H1 (cell line): ENCODE results near the gene INO80C. TPM values are rescaled to one million over a fixed set of nuclear protein-coding genes. Genes with fewer than 3 reads are reported as not detected.

ENCODE experiments used
- CTCF ChIA-PET: fragments of 300-600 bp; sonication (Branson Sonifier 250); formaldehyde crosslinking; loops from one replicate; lab custom pipeline; 2021; ENCODE audit not compliant: partially characterized antibody; lab: Charles Lee
- POLR2A ChIA-PET: fragments of 300-600 bp; sonication (Branson Sonifier 250); formaldehyde crosslinking; loops from one replicate; lab custom pipeline; 2021; ENCODE audit warnings: inconsistent platforms; ENCODE audit not compliant: partially characterized antibody; lab: Charles Lee
- DNase-seq, 2 experiments: peaks; one replicate each; pipeline versions ENCODE4 v3.0.0 to v3.0.0-alpha.2; 2010 to 2022; ENCODE audit warnings: low spot score in 2 of 2, low read depth in 1 of 2, mixed read lengths in 1 of 2
- FAIRE-seq: peaks from 2 replicates; lab custom pipeline; 2011; peaks lifted over from hg19 to GRCh38; lab: Jason Lieb, UNC
- H2AFZ ChIP-seq: 2 replicates; pipeline ENCODE4 v1.8.1; 2012; ENCODE audit warnings: low read length, inconsistent platforms
- H2AK5ac ChIP-seq: 2 replicates; pipeline ENCODE4 v1.6.1; 2013; ENCODE audit warnings: low read depth, low read length
- H2BK120ac ChIP-seq: replicated peaks from 2 replicates; pipeline ENCODE3; 2013; ENCODE audit warnings: low read depth, low read length, inconsistent platforms
- H2BK12ac ChIP-seq: 2 replicates; pipeline ENCODE4 v1.6.1; 2013; ENCODE audit warnings: low read depth, low read length
- H2BK15ac ChIP-seq: 2 replicates; pipeline ENCODE4 v1.6.1; 2013; ENCODE audit warnings: low read length
- H2BK20ac ChIP-seq: 2 replicates; pipeline ENCODE4 v1.6.1; 2013; ENCODE audit warnings: low read length
- H2BK5ac ChIP-seq: 2 replicates; pipeline ENCODE4 v1.6.1; 2013; ENCODE audit warnings: low read depth, low read length
- H3K14ac ChIP-seq: 2 replicates; pipeline ENCODE4 v1.6.1; 2013; ENCODE audit warnings: inconsistent platforms; ENCODE audit not compliant: insufficient read length
- H3K18ac ChIP-seq: 2 replicates; pipeline ENCODE4 v1.6.1; 2013; ENCODE audit warnings: low read length; ENCODE audit errors: extremely low read depth
- H3K23ac ChIP-seq: 2 replicates; pipeline ENCODE4 v1.6.1; 2013; ENCODE audit warnings: inconsistent platforms; ENCODE audit not compliant: insufficient read length
- H3K23me2 ChIP-seq: 2 replicates; pipeline ENCODE4 v1.6.1; 2013; ENCODE audit warnings: low read depth, low read length
- H3K27ac ChIP-seq: 2 replicates; pipeline ENCODE4 v1.6.1; 2011; ENCODE audit warnings: low read depth, low read length, inconsistent platforms
- H3K27me3 ChIP-seq, 4 experiments: replicated peaks in 1 of 4; 1 replicate in 1 of 4; 2 replicates in 3 of 4; pipeline versions ENCODE4 v1.6.1 to v1.8.1; 2011 to 2013; ENCODE audit warnings: low read length in 3 of 4, mild to moderate bottlenecking in 3 of 4, inconsistent platforms in 2 of 4, mixed read lengths in 2 of 4, moderate library complexity in 1 of 4; ENCODE audit not compliant: control insufficient read depth in 3 of 4, insufficient read depth in 3 of 4; ENCODE audit errors: extremely low read depth in 1 of 4
- H3K36me3 ChIP-seq, 4 experiments: 2 replicates each; pipeline versions ENCODE4 v1.6.1 to v1.8.1; 2011 to 2013; ENCODE audit warnings: mild to moderate bottlenecking in 4 of 4, low read length in 3 of 4, moderate library complexity in 2 of 4, control low read depth in 1 of 4, inconsistent platforms in 1 of 4; ENCODE audit not compliant: insufficient read depth in 4 of 4, control insufficient read depth in 2 of 4
- H3K4ac ChIP-seq: replicated peaks from 2 replicates; pipeline ENCODE3; 2013; ENCODE audit warnings: low read length, low read depth, mixed read lengths, inconsistent platforms; ENCODE audit not compliant: insufficient read length
- H3K4me1 ChIP-seq, 4 experiments: replicated peaks in 1 of 4; 1 replicate in 1 of 4; 2 replicates in 3 of 4; pipeline versions ENCODE4 v1.6.1 to v1.8.1; 2011 to 2013; ENCODE audit warnings: low read length in 3 of 4, inconsistent platforms in 2 of 4, mixed read lengths in 1 of 4; ENCODE audit not compliant: insufficient read depth in 4 of 4, control insufficient read depth in 3 of 4
- H3K4me2 ChIP-seq, 2 experiments: 2 replicates each; pipeline versions ENCODE4 v1.6.1 to v1.8.1; 2011 to 2013; ENCODE audit warnings: low read depth in 2 of 2, low read length in 2 of 2, control low read depth in 1 of 2, inconsistent platforms in 1 of 2, mild to moderate bottlenecking in 1 of 2; ENCODE audit not compliant: insufficient read depth in 1 of 2
- H3K4me3 ChIP-seq, 4 experiments: fragments of 200-600, 300-600 bp in 1 of 4; sonication (generic), shearing (Covaris generic), sonication (Bioruptor Twin) in 1 of 4; 2 replicates each; pipeline versions ENCODE4 v1.5.1 to v1.8.1; 2011 to 2016; ENCODE audit warnings: low read length in 4 of 4, low read depth in 3 of 4, control low read depth in 2 of 4, inconsistent platforms in 2 of 4, mild to moderate bottlenecking in 2 of 4, mixed read lengths in 1 of 4, moderate library complexity in 1 of 4; ENCODE audit not compliant: insufficient read depth in 2 of 4; ENCODE audit errors: extremely low read depth in 1 of 4
- H3K56ac ChIP-seq: replicated peaks from 2 replicates; pipeline ENCODE3; 2013; ENCODE audit warnings: low read depth, mild to moderate bottlenecking, mixed read lengths, low read length, inconsistent platforms; ENCODE audit not compliant: insufficient read length
- H3K79me1 ChIP-seq: 2 replicates; pipeline ENCODE4 v1.6.1; 2013; ENCODE audit warnings: low read depth, low read length, control low read depth
- H3K79me2 ChIP-seq, 2 experiments: 2 replicates each; pipeline versions ENCODE4 v1.6.1 to v1.8.1; 2012 to 2013; ENCODE audit warnings: low read length in 2 of 2, mild to moderate bottlenecking in 2 of 2, inconsistent platforms in 1 of 2; ENCODE audit not compliant: insufficient read depth in 2 of 2, control insufficient read depth in 1 of 2
- H3K9ac ChIP-seq, 4 experiments: replicated peaks in 1 of 4; 1 replicate in 1 of 4; 2 replicates in 3 of 4; pipeline versions ENCODE4 v1.6.1 to v1.8.1; 2011 to 2013; ENCODE audit warnings: low read depth in 3 of 4, low read length in 3 of 4, control low read depth in 2 of 4, mild to moderate bottlenecking in 2 of 4, moderate library complexity in 2 of 4, inconsistent platforms in 1 of 4; ENCODE audit errors: extremely low read depth in 1 of 4
- H3K9me3 ChIP-seq, 2 experiments: 2 replicates each; pipeline versions ENCODE4 v1.6.1 to v1.8.1; 2012 to 2013; ENCODE audit warnings: mild to moderate bottlenecking in 2 of 2, moderate library complexity in 2 of 2, control low read depth in 1 of 2, inconsistent platforms in 1 of 2, low read depth in 1 of 2, low read length in 1 of 2, mixed read lengths in 1 of 2; ENCODE audit not compliant: insufficient read depth in 2 of 2
- H4K20me1 ChIP-seq, 2 experiments: replicated peaks in 1 of 2; 2 replicates each; pipeline versions ENCODE3 to v1.8.1; 2011 to 2013; ENCODE audit warnings: inconsistent platforms in 2 of 2, low read length in 2 of 2, mild to moderate bottlenecking in 1 of 2; ENCODE audit not compliant: insufficient read depth in 2 of 2, control insufficient read depth in 1 of 2
- H4K5ac ChIP-seq: 2 replicates; pipeline ENCODE4 v1.6.1; 2013; ENCODE audit warnings: low read length, low read depth, mixed read lengths, inconsistent platforms; ENCODE audit not compliant: insufficient read length
- H4K8ac ChIP-seq: 2 replicates; pipeline ENCODE4 v1.8.0; 2013; ENCODE audit warnings: mild to moderate bottlenecking, moderate library complexity, low read length, inconsistent platforms; ENCODE audit not compliant: insufficient read depth; ENCODE audit errors: extremely low read depth
- H4K91ac ChIP-seq: replicated peaks from 2 replicates; pipeline ENCODE3; 2013; ENCODE audit warnings: low read length, mixed read lengths, inconsistent platforms; ENCODE audit not compliant: insufficient read length
- NRF1 ChIP-seq: IDR thresholded peaks from 2 replicates; pipeline ENCODE4 v1.6.1; 2011; ENCODE audit warnings: mild to moderate bottlenecking, low read depth, low read length, improper control_type of control experiment
- TAF7 ChIP-seq: optimal IDR thresholded peaks from 2 replicates; pipeline ENCODE3; 2011; ENCODE audit warnings: low read depth, mild to moderate bottlenecking, inconsistent platforms, low read length, moderate library complexity, borderline replicate concordance
- WGBS, 2 experiments: shearing (Covaris generic) in 1 of 2; methylation state at CpG; one replicate each; pipeline versions ENCODE4 v1.1.6 to v1.1.7; 2013 to 2015; ENCODE audit warnings: low lambda C conversion rate in 2 of 2, mixed read lengths in 2 of 2, inconsistent platforms in 1 of 2, low coverage in 1 of 2, missing lambda C conversion rate in 1 of 2; ENCODE audit not compliant: insufficient replicate concordance in 2 of 2, insufficient coverage in 1 of 2, insufficient read length in 1 of 2; ENCODE audit errors: extremely low coverage in 1 of 2, missing lambda C conversion rate in 1 of 2; 5-methylcytosine and 5-hydroxymethylcytosine counted together
- polyA plus RNA-seq, 7 experiments: library from polyadenylated mRNA; depleted of rRNA in 3 of 7; stranded (reverse) in 5 of 7; unstranded in 2 of 7; fragments of >200 nt in 5 of 7; fragments of 200-250 nt in 2 of 7; gene quantifications; 1 replicate in 5 of 7; 2 replicates in 1 of 7; 4 replicates in 1 of 7; pipeline versions ENCODE4 v1.2.1 to v1.2.3, GENCODE V29; 2011 to 2013; ENCODE audit warnings: missing spikeins in 2 of 7, mixed read lengths in 2 of 7
- total RNA-seq: library from RNA; stranded (reverse); fragmentation: NEBNext Ultra II Directional; extraction: Animal tissue kit (Norgen Biotek cat#: 25700); gene quantifications from 2 replicates; pipeline ENCODE4 v1.2.1, GENCODE V29; 2021

The INO80C gene
- total and polyA plus RNA-seq, 2 of the 8 experiments (the other 6 are each of a cell fraction or from before 2014, with no cell fraction given) = 30.1 to 48.9 TPM

DNA sequence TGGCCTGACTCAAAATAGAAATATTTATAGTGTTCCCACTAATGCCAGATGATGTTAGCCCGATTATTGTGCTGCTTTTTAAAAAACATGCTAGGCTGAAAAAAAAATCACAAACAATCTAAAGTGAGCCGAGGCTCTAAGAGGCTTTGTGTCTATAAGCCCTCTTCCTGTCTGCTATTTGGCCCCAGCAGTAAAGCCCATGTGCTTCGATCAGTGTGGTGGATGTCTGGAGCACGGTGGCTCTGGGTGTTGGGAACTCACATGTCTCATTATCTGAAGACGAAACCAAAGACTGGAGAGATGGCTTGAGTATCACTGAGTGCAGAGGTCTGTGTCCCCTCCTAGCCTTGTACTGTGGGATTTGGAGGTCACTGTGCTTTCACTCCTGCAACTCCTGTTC, 55.1 kb downstream of the INO80C start:
- H3K18ac ChIP-seq = no peak overlapping the region
- peaks cover 0 to 6% (median 0%) of the 10 kb centered on the region in 4 experiments; a peak in 1 of 7 replicates for H3K4me1 ChIP-seq
- CTCF ChIA-PET = interaction anchor here (1.0 to 1.7 kb wide), 2 partner anchors 16 to 22 kb away, joined by 4 to 5 read pairs; no protein-coding TSS in a partner anchor
- no peak overlapping the region for H4K91ac ChIP-seq
- H3K79me1 ChIP-seq = no peaks in the 10 kb centered on the region
- H3K9ac ChIP-seq = no peak overlapping the region
- no peak overlapping the region for H3K56ac ChIP-seq
- FAIRE-seq (no peak), DNase-seq (no peak)
- no peak overlapping the region for H2AK5ac ChIP-seq
- no peak overlapping the region for H3K14ac ChIP-seq
- H4K20me1 ChIP-seq = no peaks in the 10 kb centered on the region
- H3K4me3 ChIP-seq = no peak overlapping the region
- H3K4me2 ChIP-seq = no peak overlapping the region
- H2BK20ac ChIP-seq = no peak overlapping the region
- no peak overlapping the region for H2BK120ac ChIP-seq
- 82% methylated on average over 5 of the region's 5 CpGs; no CpG with 5 or more reads in 1 of the 2 experiments for WGBS, 2 experiments
- H4K5ac ChIP-seq = no peak overlapping the region
- no peak overlapping the region for H3K27ac ChIP-seq
- H3K36me3 ChIP-seq = no peaks in the 10 kb centered on the region
- H3K27me3 ChIP-seq = no peaks in the 10 kb centered on the region; a peak in 1 of 7 replicates
- no peak overlapping the region for H4K8ac ChIP-seq
- H3K23ac ChIP-seq = no peak overlapping the region
- no peak overlapping the region for H2BK12ac ChIP-seq
- H3K9me3 ChIP-seq = no peaks in the 10 kb centered on the region
- no peak overlapping the region for H2BK5ac ChIP-seq
- H3K79me2 ChIP-seq = no peaks in the 10 kb centered on the region
- H3K23me2 ChIP-seq = no peaks in the 10 kb centered on the region; the same call in 1 of the 2 replicates
- no peak overlapping the region for H2BK15ac ChIP-seq
- POLR2A ChIA-PET = no interaction called here
- no peak overlapping the region for H2AFZ ChIP-seq
- no peak overlapping the region for H3K4ac ChIP-seq
- TF ChIP-seq TAF7 (no peak), NRF1 (no peak)
